NCI-H2029 treated with DMSO at 0.1 percent for 48 hours (cell line): Measurements from ENCODE around the gene DCAF5.

Source experiments
- DNase-seq: peaks from one replicate; lab custom pipeline; 2025; lab: John Stamatoyannopoulos, UW

DCAF5 gene

GRCh38 chr14:69142101-69142500 is 10.8 kb downstream of the DCAF5 start:
- no peak for DNase-seq

DNA sequence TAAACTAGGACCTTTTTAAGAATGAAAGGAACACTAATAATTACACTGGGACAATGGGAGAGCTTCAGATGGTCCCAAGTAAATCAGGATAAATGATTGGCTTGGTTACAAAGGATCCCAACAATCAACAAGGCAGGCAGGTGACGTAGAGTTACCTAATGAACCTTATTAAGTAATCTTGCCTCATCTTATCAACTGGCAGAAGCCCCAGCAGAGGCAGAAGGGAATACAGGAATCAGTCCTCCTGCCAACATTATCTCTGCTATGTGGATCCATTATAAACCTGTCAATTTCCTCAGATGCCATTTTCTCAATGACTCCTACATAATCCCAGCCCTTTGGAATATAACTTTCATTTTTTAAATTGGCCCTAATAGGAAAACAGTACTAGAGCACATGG is 11.4 kb downstream of the DCAF5 start:
- no peak for DNase-seq

DNA sequence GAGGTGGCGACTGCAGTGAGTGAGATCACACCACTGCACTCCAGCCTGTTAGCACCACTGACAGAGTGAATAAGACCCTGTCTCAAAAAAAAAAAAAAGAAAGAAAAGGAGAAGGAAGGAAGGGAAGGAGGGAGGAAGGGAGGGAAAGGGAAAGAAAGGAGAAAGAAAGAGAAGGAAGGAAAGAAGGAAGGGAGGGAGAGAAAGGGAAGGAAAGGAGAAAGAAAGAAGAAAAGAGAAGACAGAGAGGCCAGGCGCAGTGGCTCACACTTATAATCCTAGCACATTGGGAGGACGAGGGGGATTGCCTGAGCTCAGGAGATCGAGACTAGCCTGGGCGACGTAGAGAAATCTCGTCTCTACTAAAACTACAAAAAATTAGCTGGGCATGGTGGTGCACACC is 13.2 kb downstream of the DCAF5 start:
- no peak for DNase-seq

GRCh38 chr14:69137843-69138535 is 14.9 kb downstream of the DCAF5 start:
- DNase-seq, result no peak

GRCh38 chr14:69137416-69137815 is 15.5 kb downstream of the DCAF5 start:
- DNase-seq, result no peak

- DNase-seq, result no peak
These were observed 17.8 kb downstream of the DCAF5 start for GRCh38 chr14:69135133-69135532.

- no peak for DNase-seq
These were observed 19.5 kb downstream of the DCAF5 start for GRCh38 chr14:69133206-69134125.

DNA sequence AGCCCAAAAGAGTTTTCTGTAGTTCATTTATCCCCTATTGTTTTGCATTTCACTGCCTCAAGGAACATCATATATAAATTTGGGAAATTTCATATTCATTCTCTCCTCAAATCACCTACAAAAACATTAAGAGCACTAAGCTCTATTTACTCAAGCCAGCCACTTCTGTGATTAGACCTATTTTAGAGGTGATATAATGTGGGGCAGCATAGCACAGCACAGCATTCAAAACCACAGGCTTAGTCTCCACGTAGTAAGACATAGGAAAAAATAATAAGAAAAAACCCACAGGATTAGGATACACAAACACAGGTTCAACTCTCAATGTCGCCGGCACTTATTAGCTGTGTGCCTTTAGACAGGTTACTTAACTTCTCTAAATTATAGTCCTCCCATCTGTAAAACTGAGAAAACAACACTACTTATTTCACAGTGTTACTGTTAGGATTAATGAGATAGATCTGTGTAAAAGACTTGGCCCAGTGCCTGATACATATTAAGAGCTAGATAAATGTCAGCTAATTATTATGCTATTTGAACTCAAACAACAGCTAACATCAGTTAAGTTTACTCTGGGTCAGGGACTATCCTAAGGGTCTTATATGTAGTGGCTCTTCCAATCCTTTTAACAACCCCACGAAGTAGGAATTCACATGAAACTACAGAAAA is 20.3 kb downstream of the DCAF5 start:
- DNase-seq, result no peak

DNA sequence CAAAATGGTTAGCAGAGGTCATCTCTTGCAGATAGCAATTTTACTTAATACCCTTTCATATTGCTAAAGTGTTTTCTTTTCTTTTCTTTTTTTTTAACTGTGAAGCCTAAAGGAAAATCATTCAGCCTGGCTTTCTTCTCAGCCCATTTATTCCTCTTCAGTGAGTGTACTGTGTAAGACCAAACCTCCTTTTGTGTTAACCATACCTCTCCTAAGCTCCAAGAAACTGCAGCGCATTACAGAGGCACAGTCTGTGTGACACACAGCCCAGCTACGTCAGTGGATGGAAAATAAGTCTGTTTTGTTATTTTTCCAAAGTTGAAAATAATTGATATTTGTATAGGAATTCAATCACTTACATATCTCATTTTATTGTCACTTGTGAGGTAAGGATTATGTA is 21.7 kb downstream of the DCAF5 start:
- no peak for DNase-seq

DNA sequence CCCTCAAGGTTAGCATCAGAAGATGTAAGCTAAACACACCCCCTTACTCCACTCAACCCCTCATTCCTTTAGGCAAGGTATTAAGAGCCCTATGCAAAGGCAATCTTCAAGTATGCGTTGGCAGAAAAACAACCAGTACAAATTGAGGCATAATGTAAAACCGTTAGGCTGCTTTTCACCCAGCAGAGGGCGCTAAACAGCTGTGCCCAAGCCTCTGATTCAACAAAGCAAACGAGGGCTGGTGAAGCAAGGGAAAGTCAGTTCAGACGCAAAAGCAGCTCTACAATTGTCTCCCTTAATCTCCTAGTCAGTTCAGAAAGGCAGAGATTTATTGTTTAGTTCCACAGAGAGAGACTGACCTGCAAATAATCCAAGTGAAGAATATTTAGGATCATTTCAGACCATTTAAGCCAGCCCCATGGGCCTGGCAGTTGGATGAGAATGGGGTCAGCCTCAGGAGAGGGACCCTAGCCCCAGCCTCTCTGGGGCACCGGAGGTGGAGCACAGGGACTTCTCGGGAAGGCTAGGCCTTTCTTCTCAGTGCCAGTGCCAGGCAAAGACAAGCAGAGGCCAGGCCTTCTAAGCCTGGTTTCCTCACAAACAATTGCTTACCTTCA is 23.5 kb downstream of the DCAF5 start:
- peak; percentile 51 for DNase-seq

DNA sequence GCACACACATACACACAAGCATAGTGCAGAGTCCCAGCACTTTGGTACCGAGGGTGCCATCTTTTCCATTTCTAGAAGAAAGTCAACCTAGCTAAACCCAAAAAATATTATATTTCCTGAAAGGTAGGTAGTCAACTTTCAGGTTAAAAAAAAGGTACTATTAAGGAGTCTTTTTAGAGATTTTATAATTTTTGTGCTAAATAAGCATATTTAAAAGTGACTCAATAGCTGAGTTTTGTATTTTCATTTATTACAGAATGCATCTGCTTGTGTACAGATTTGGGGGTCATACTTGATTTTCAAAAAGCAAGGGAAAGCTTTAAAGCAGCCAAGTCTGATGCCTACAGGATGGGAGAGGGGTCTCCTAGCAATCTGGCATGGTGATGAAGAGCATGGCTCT is 34.6 kb downstream of the DCAF5 start:
- no peak for DNase-seq

GRCh38 chr14:69117020-69117767 is 35.7 kb downstream of the DCAF5 start:
- DNase-seq, result no peak

GRCh38 chr14:69115407-69116185 is 37.3 kb downstream of the DCAF5 start:
- no peak for DNase-seq

GRCh38 chr14:69114763-69115162 is 38.2 kb downstream of the DCAF5 start:
- no peak for DNase-seq

GRCh38 chr14:69108358-69108757 is 44.6 kb downstream of the DCAF5 start:
- no peak for DNase-seq

DNA sequence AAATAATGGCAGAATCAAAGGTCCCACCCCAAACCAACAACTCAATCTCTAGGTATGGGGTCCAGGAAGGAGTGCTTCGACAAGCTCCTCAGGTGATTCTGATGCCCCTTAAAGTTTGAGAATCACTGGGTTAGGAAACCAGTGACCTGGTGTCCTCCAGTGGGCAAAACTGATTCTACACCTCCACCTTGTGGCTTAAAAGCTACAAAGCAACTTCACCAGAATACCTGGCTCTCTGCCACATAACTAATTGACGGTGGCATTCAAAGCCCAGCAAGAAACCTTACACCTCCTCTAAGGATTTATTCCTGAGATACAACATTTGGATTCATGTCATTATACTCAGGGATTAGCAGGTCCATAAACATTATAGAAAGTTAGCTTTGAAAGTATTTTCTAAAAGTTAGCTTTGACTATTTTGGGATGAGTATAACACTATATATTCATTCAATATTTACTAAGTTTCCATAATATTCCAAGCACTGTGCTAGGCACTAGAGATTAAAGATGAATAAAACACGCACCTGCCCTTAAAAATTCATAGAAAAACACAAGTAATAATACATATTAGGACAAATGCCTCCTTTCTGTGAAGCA is 45.4 kb downstream of the DCAF5 start:
- peak; percentile 44 for DNase-seq

DNA sequence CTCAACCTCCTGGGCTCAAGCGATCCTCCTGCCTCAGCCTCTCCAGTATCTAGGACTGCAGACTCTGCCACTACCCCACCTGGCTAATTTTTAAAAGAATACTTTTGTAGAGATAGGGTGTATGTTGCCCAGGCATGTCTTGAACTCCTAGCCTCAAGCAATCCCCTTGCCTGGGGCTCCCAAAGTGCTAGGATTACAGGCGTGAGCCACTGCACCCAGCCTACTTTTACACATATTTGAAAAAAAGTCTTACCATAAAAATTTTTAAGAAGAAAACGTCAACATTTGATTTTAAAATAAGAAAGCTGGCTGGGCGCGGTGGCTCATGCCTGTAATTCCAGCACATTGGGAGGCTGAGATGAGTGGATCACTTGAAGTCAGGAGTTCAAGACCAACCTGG is 46.5 kb downstream of the DCAF5 start:
- no peak for DNase-seq

DNA sequence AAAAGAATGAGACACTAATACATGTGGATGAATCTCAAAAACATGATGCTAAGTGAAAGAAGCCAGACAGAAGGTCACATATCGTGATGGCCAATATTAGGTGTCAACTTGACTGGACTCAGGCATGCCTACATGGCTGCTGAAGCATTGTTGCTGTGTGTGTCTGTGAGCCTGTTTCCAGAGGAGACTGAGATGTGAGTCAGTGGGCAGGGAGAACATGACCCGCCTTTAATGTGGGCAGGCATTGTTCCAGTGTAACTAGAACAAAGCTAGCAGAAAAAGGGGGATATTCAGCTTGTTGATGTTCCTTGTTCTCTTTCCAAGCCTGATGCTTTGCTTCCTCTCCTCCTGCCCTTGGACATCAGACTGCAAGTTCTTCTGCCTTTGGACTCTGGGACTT is 47.6 kb downstream of the DCAF5 start:
- no peak for DNase-seq

GRCh38 chr14:69101331-69101826 is 51.5 kb downstream of the DCAF5 start:
- DNase-seq, result no peak

GRCh38 chr14:69097974-69098373 is 54.9 kb downstream of the DCAF5 start:
- no peak for DNase-seq
